HepG2 (cell line): ENCODE measurements around the gene SCARF1. TPM values are rescaled to one million over a fixed set of nuclear protein-coding genes. Genes with fewer than 3 reads are reported as not detected.
A peak's percentile ranks its signal among the peaks of the same experiment; 100 is the strongest.

Experiments
- ATF1 ChIP-seq: IDR thresholded peaks from 2 replicates; pipeline ENCODE4 v1.6.1; 2016; ENCODE audit warnings: mild to moderate bottlenecking, control low read depth
- CREBL2 ChIP-seq: sonication (generic); formaldehyde crosslinking; IDR thresholded peaks from 2 replicates; pipeline ENCODE4 v1.8.1; 2023; ENCODE audit warnings: missing genetic modification reagents, mild to moderate bottlenecking, borderline replicate concordance
- CSRNP1 ChIP-seq: sonication (generic); formaldehyde crosslinking; IDR thresholded peaks from 2 replicates; pipeline ENCODE4 v1.8.1; 2023; ENCODE audit warnings: mild to moderate bottlenecking, missing genetic modification reagents
- ESRRA ChIP-seq: sonication (generic); formaldehyde crosslinking; IDR thresholded peaks from 2 replicates; pipeline ENCODE4 v1.5.1; 2020; ENCODE audit warnings: mild to moderate bottlenecking, low read depth, missing genetic modification reagents
- GABPA ChIP-seq, 2 experiments: IDR thresholded peaks; 2 replicates each; pipeline ENCODE4 v1.6.1; 2011 to 2016; ENCODE audit warnings: low read depth in 2 of 2, low read length in 1 of 2, missing biosample characterization in 1 of 2, missing genetic modification characterization in 1 of 2
- KDM5B ChIP-seq: sonication (generic); formaldehyde crosslinking; IDR thresholded peaks from 2 replicates; pipeline ENCODE4 v1.4.0; 2020; ENCODE audit warnings: missing genetic modification reagents, mild to moderate bottlenecking, borderline replicate concordance
- LCORL ChIP-seq, 2 experiments: fragments of 450-650 bp in 1 of 2; sonication (generic) in 1 of 2; formaldehyde crosslinking in 1 of 2; IDR thresholded peaks; 2 replicates each; pipeline versions ENCODE4 v1.5.0 to v1.6.1; 2017 to 2020; ENCODE audit warnings: antibody characterized with exemption in 1 of 2, missing genetic modification reagents in 1 of 2
- MYC ChIP-seq: sonication (generic); formaldehyde crosslinking; IDR thresholded peaks from 2 replicates; pipeline ENCODE4 v1.9.0; 2021; ENCODE audit warnings: missing genetic modification reagents, borderline replicate concordance
- RNF2 ChIP-seq: fragments of 450-650 bp; conservative IDR thresholded peaks from 2 replicates; pipeline ENCODE4 v1.6.1; 2016; ENCODE audit warnings: low read depth
- SETDB1 ChIP-seq: sonication (generic); formaldehyde crosslinking; IDR thresholded peaks from 2 replicates; pipeline ENCODE4 v1.5.1; 2020; ENCODE audit warnings: missing genetic modification reagents, mild to moderate bottlenecking, borderline replicate concordance
- SOX5 ChIP-seq: IDR thresholded peaks from 2 replicates; pipeline ENCODE4 v1.6.1; 2016; ENCODE audit warnings: borderline replicate concordance
- SRY ChIP-seq: sonication (generic); formaldehyde crosslinking; IDR thresholded peaks from 2 replicates; pipeline ENCODE4 v1.8.0; 2022; ENCODE audit warnings: mild to moderate bottlenecking, missing genetic modification reagents
- TARDBP ChIP-seq: sonication (generic); formaldehyde crosslinking; IDR thresholded peaks from 2 replicates; pipeline ENCODE4 v1.8.0; 2022; ENCODE audit warnings: mild to moderate bottlenecking, missing genetic modification reagents
- THAP11 ChIP-seq: IDR thresholded peaks from 2 replicates; pipeline ENCODE4 v1.6.1; 2016; ENCODE audit warnings: missing biosample characterization, missing genetic modification reagents
- THAP7 ChIP-seq: sonication (generic); formaldehyde crosslinking; IDR thresholded peaks from 2 replicates; pipeline ENCODE4 v1.8.1; 2023; ENCODE audit warnings: mild to moderate bottlenecking, missing genetic modification reagents
- XBP1 ChIP-seq: sonication (generic); formaldehyde crosslinking; IDR thresholded peaks from 2 replicates; pipeline ENCODE4 v1.5.0; 2020; ENCODE audit warnings: missing genetic modification reagents
- ZBTB43 ChIP-seq: sonication (generic); formaldehyde crosslinking; conservative IDR thresholded peaks from 2 replicates; pipeline ENCODE4 v1.4.0; 2020; ENCODE audit warnings: missing genetic modification reagents
- ZFY ChIP-seq: sonication (generic); formaldehyde crosslinking; IDR thresholded peaks from 2 replicates; pipeline ENCODE4 v1.4.0; 2020; ENCODE audit warnings: missing genetic modification reagents
- ZHX1 ChIP-seq: sonication (generic); formaldehyde crosslinking; IDR thresholded peaks from 2 replicates; pipeline ENCODE4 v1.8.1; 2022; ENCODE audit warnings: low read depth, mild to moderate bottlenecking, missing genetic modification reagents
- ZNF205 ChIP-seq: IDR thresholded peaks from 2 replicates; pipeline ENCODE4 v1.6.1; 2018; ENCODE audit warnings: missing biosample characterization, missing genetic modification reagents
- ZNF260 ChIP-seq: sonication (generic); formaldehyde crosslinking; IDR thresholded peaks from 2 replicates; pipeline ENCODE4 v1.4.0; 2020; ENCODE audit warnings: missing genetic modification reagents, low read depth, mild to moderate bottlenecking, borderline replicate concordance
- ZNF557 ChIP-seq: sonication (generic); formaldehyde crosslinking; IDR thresholded peaks from 2 replicates; pipeline ENCODE4 v1.4.0; 2020; ENCODE audit warnings: missing genetic modification reagents
- ZNF790 ChIP-seq: sonication (generic); formaldehyde crosslinking; IDR thresholded peaks from 2 replicates; pipeline ENCODE4 v1.8.0; 2022; ENCODE audit warnings: missing genetic modification reagents, mild to moderate bottlenecking, borderline replicate concordance
- polyA plus RNA-seq, 8 experiments: library from polyadenylated mRNA; depleted of rRNA in 3 of 8; stranded (reverse) in 7 of 8; unstranded in 1 of 8; fragments of >200 nt; fragmentation: Illumina TruSeq in 4 of 8; extraction: Trizol in 4 of 8; gene quantifications; 2 replicates each; pipeline versions ENCODE4 v1.2.1 to v1.2.3, GENCODE V29; 2011 to 2016; ENCODE audit warnings: low read depth in 4 of 8, missing spikeins in 1 of 8, mixed read lengths in 1 of 8; ENCODE audit not compliant: insufficient read depth in 1 of 8
- total RNA-seq, 5 experiments: library from RNA; depleted of rRNA; stranded (reverse); fragments of >200 nt; fragmentation: Illumina TruSeq; extraction: Trizol; gene quantifications; 2 replicates each; pipeline ENCODE4 v1.2.3, GENCODE V29; 2016; ENCODE audit warnings: low read depth in 1 of 5

SCARF1 gene
- total and polyA plus RNA-seq, 2 of the 13 experiments (the other 11 are each of a cell fraction or from before 2014, with no cell fraction given): 0.24 to 0.71 TPM

GRCh38 chr17:1684378-1685189 is 39.1 kb upstream of the SCARF1 start, which contains the start of gene PRPF8 (continued):
- TF ChIP-seq GABPA (IDR thresholded peaks at IDR 0.05; ENCODE audit: low read depth, low read length): peak; percentile 81
- TF ChIP-seq GABPA (CRISPR knock-in tag; IDR thresholded peaks at IDR 0.05; ENCODE audit: low read depth): peak; percentile 94
- TF ChIP-seq ZHX1 (CRISPR knock-in tag): peak; percentile 85
- TF ChIP-seq ESRRA (CRISPR knock-in tag): peak; percentile 56; the same call in 1 of the 2 replicates
- TF ChIP-seq KDM5B (CRISPR knock-in tag): peak; percentile 76; the same call in 1 of the 2 replicates
- peak; percentile 57; the same call in 1 of the 2 replicates for TF ChIP-seq CREBL2
- no peak for TF ChIP-seq SETDB1
- TF ChIP-seq ZFY (CRISPR knock-in tag): peak; percentile 98
- peak; percentile 76; the same call in 1 of the 2 replicates for TF ChIP-seq THAP7 (CRISPR knock-in tag)
- TF ChIP-seq ZBTB43 (CRISPR knock-in tag): no peak
- TF ChIP-seq ATF1 (CRISPR knock-in tag): peak; percentile 82
- peak; percentile 75 for TF ChIP-seq SRY (CRISPR knock-in tag)
- peak; percentile 92 for TF ChIP-seq MYC (CRISPR knock-in tag)
- TF ChIP-seq RNF2: 0 out of 2 replicates have a peak, but pooled peaks have one; percentile 44
- peak; percentile 66 for TF ChIP-seq TARDBP
- peak; percentile 8; the same call in 1 of the 2 replicates for TF ChIP-seq SOX5 (CRISPR knock-in tag)
- no peak for TF ChIP-seq ZNF790 (CRISPR knock-in tag)
- TF ChIP-seq ZNF260: no peak
- TF ChIP-seq ZNF557: no peak
- TF ChIP-seq THAP11 (CRISPR knock-in tag): peak; percentile 89
- peak; percentile 83; the same call in 1 of the 2 replicates for TF ChIP-seq ZNF205 (CRISPR knock-in tag)
- no peak for TF ChIP-seq XBP1 (CRISPR knock-in tag)
- peak; percentile 57 for TF ChIP-seq CSRNP1 (CRISPR knock-in tag)
- no peak for TF ChIP-seq LCORL (IDR thresholded peaks at IDR 0.05)
- TF ChIP-seq LCORL (CRISPR knock-in tag; IDR thresholded peaks at IDR 0.05): peak; percentile 63
